Measurements from ENCODE around the gene SLC12A7.
A peak's percentile ranks its signal among the peaks of the same experiment; 100 is the strongest.

The SLC12A7 gene

GRCh38 chr5:1012313-1012841 is 99.5 kb downstream of the SLC12A7 start:
- no peak for TF ChIP-seq CTCF (IDR thresholded peaks at IDR 0.05)
- no peaks in the 10 kb centered on the region for H3K9me3 ChIP-seq
- no peak overlapping the region for H3K27ac ChIP-seq
- no peak overlapping the region for H3K4me3 ChIP-seq
- intact Hi-C loops (cut with DNase I; ENCODE audit: low total_unique reads): no loop called here
- H3K27me3 ChIP-seq: peaks cover 0 to 81% of the 10 kb centered on the region in 2 donors
- peaks cover 0 to 22% (median 13%) of the 10 kb centered on the region in 4 donors for H3K4me1 ChIP-seq
- H3K36me3 ChIP-seq: no peaks in the 10 kb centered on the region
- no peak for DNase-seq

GRCh38 chr5:1011741-1012312 is 100.0 kb downstream of the SLC12A7 start:
- no peak for TF ChIP-seq CTCF (IDR thresholded peaks at IDR 0.05)
- Histone ChIP-seq H3K27ac (no peak overlapping the region), H3K4me3 (no peak overlapping the region), H3K4me1 (peaks cover 0 to 22% (median 13%) of the 10 kb centered on the region in 4 donors), H3K9me3 (no peaks in the 10 kb centered on the region), H3K27me3 (peaks cover 0 to 87% of the 10 kb centered on the region in 2 donors), H3K36me3 (no peaks in the 10 kb centered on the region)
- no peak for DNase-seq
- intact Hi-C loops (cut with DNase I; ENCODE audit: low total_unique reads): no loop called here

- DNase-seq: no peak
- Histone ChIP-seq H3K27ac (no peak overlapping the region), H3K9me3 (no peaks in the 10 kb centered on the region), H3K36me3 (no peaks in the 10 kb centered on the region), H3K4me1 (peaks cover 0 to 22% (median 13%) of the 10 kb centered on the region in 4 donors), H3K4me3 (no peak overlapping the region), H3K27me3 (peaks cover 0 to 90% of the 10 kb centered on the region in 2 donors)
- intact Hi-C loops (cut with DNase I; ENCODE audit: low total_unique reads): no loop called here
- no peak for TF ChIP-seq CTCF (IDR thresholded peaks at IDR 0.05)
These were observed 100.6 kb downstream of the SLC12A7 start for GRCh38 chr5:1011226-1011631.

GRCh38 chr5:1010641-1011046 is 101.2 kb downstream of the SLC12A7 start:
- intact Hi-C loops (cut with DNase I; ENCODE audit: low total_unique reads): no loop called here
- H3K4me1 ChIP-seq: peaks cover 0 to 22% (median 13%) of the 10 kb centered on the region in 4 donors
- no peak overlapping the region for H3K4me3 ChIP-seq
- no peak for TF ChIP-seq CTCF (IDR thresholded peaks at IDR 0.05)
- no peaks in the 10 kb centered on the region for H3K36me3 ChIP-seq
- no peaks in the 10 kb centered on the region for H3K9me3 ChIP-seq
- H3K27me3 ChIP-seq: peaks cover 0 to 90% of the 10 kb centered on the region in 2 donors
- no peak overlapping the region for H3K27ac ChIP-seq
- DNase-seq: peak in 1 of 2 donors; percentile 48

- peak in 1 of 2 donors; percentile 43 for DNase-seq
- no peak for TF ChIP-seq CTCF (IDR thresholded peaks at IDR 0.05)
- intact Hi-C loops (cut with DNase I; ENCODE audit: low total_unique reads): no loop called here
- no peak overlapping the region for H3K27ac ChIP-seq
- no peaks in the 10 kb centered on the region for H3K9me3 ChIP-seq
- peaks cover 0 to 27% (median 17%) of the 10 kb centered on the region in 4 donors for H3K4me1 ChIP-seq
- H3K4me3 ChIP-seq: no peak overlapping the region
- no peaks in the 10 kb centered on the region for H3K36me3 ChIP-seq
- H3K27me3 ChIP-seq: peaks cover 0 to 92% of the 10 kb centered on the region in 2 donors
These were observed 101.7 kb downstream of the SLC12A7 start for GRCh38 chr5:1010181-1010510.
